HL-60 (cell line): ENCODE measurements around the gene RANBP6.
"Not testable (repeated sequence)": the region's sequence is repeated elsewhere in the genome, so short reads cannot be mapped to it uniquely, and the experiment has no call there.

Experiments
- CTCF ChIP-seq: IDR thresholded peaks from one replicate; pipeline ENCODE4 v1.5.1; 2011; ENCODE audit warnings: low read length, control low read depth, inconsistent platforms; ENCODE audit not compliant: insufficient read depth
- POLR2AphosphoS5 ChIP-seq: IDR thresholded peaks from 2 replicates; pipeline ENCODE4 v1.6.1; 2012; ENCODE audit warnings: low read depth
- REST ChIP-seq: IDR thresholded peaks from 2 replicates; pipeline ENCODE4 v1.6.1; 2012; ENCODE audit warnings: low read depth; ENCODE audit not compliant: insufficient replicate concordance

GRCh38 chr9:6016975-6017374 is 1.6 kb upstream of the RANBP6 start:
- not testable (repeated sequence) for TF ChIP-seq CTCF, REST, POLR2AphosphoS5
